ENCODE measurements around the gene LDLRAD3.

- TF ChIP-seq EP300 (IDR thresholded peaks at IDR 0.05) (no peak), CTCF (IDR thresholded peaks at IDR 0.05) (no peak), POLR2A (IDR thresholded peaks at IDR 0.05) (no peak)
Measured at GRCh38 chr11:36141956-36142355, 198.1 kb downstream of the LDLRAD3 start.

All from ovary (tissue), 3 donors.